K562 (cell line): ENCODE results near the gene WNT7A. TPM values are rescaled to one million over a fixed set of nuclear protein-coding genes. Genes with fewer than 3 reads are reported as not detected.
A peak's percentile ranks its signal among the peaks of the same experiment; 100 is the strongest.

Experiments
- CEBPB ChIP-seq: fragments of 450-650 bp; IDR thresholded peaks from 2 replicates; pipeline ENCODE4 v1.6.1; 2016; ENCODE audit warnings: missing genetic modification characterization, missing compliant biosample characterization
- CREM ChIP-seq: IDR thresholded peaks from 2 replicates; pipeline ENCODE4 v1.6.1; 2014; ENCODE audit warnings: antibody characterized with exemption, low read depth
- GATAD2A ChIP-seq: fragments of 450-650 bp; IDR thresholded peaks from 2 replicates; pipeline ENCODE4 v1.6.1; 2017
- HDAC6 ChIP-seq: IDR thresholded peaks from 2 replicates; pipeline ENCODE4 v1.6.1; 2012; ENCODE audit warnings: low read depth, mild to moderate bottlenecking, control low read depth, inconsistent platforms, low read length, moderate library complexity
- MAX ChIP-seq: sonication (generic); formaldehyde crosslinking; IDR thresholded peaks from 2 replicates; pipeline ENCODE4 v1.9.0; 2022; ENCODE audit warnings: mild to moderate bottlenecking, missing genetic modification reagents
- MAZ ChIP-seq, 2 experiments: fragments of 450-650 bp in 1 of 2; sonication (generic) in 1 of 2; formaldehyde crosslinking; IDR thresholded peaks in 1 of 2; conservative IDR thresholded peaks in 1 of 2; 2 replicates each; pipeline versions ENCODE4 v1.4.0 to v1.5.0; 2020; ENCODE audit warnings: mild to moderate bottlenecking in 1 of 2, missing genetic modification reagents in 1 of 2
- MBD2 ChIP-seq: sonication (generic); IDR thresholded peaks from 2 replicates; pipeline ENCODE4 v1.6.1; 2016; ENCODE audit warnings: low read depth, borderline replicate concordance
- NCOA2 ChIP-seq, 2 experiments: fragments of 450-650 bp; IDR thresholded peaks; 2 replicates each; pipeline ENCODE4 v1.6.1; 2018; ENCODE audit warnings: mild to moderate bottlenecking in 2 of 2, moderate library complexity in 1 of 2; ENCODE audit not compliant: partially characterized antibody in 2 of 2
- OTX1 ChIP-seq: fragments of 450-650 bp; formaldehyde crosslinking; IDR thresholded peaks from 2 replicates; pipeline ENCODE4 v1.4.0; 2022; ENCODE audit warnings: mild to moderate bottlenecking
- PPARD ChIP-seq: fragments of 250-450 bp; sonication (Bioruptor Pico); IDR thresholded peaks from 2 replicates; pipeline ENCODE4 v1.8.0; 2022; ENCODE audit warnings: inconsistent platforms, mild to moderate bottlenecking, moderate library complexity
- RAD21 ChIP-seq, 2 experiments: fragments of 250-450 bp in 1 of 2; fragments of 450-650 bp in 1 of 2; sonication (Bioruptor Pico) in 1 of 2; formaldehyde crosslinking in 1 of 2; IDR thresholded peaks in 1 of 2; conservative IDR thresholded peaks in 1 of 2; 2 replicates each; pipeline versions ENCODE4 v1.4.0 to v1.8.0; 2020 to 2022; ENCODE audit warnings: mild to moderate bottlenecking in 2 of 2, moderate library complexity in 1 of 2
- RBM25 ChIP-seq: fragments of 200-400 bp; formaldehyde crosslinking; IDR thresholded peaks from 2 replicates; pipeline ENCODE4 v1.6.1; 2018; ENCODE audit warnings: low read length, low read depth, moderate library complexity; ENCODE audit not compliant: severe bottlenecking
- REST ChIP-seq, 2 experiments: fragments of 450-650 bp; formaldehyde crosslinking in 1 of 2; IDR thresholded peaks; 2 replicates each; pipeline versions ENCODE4 v1.4.0 to v1.6.1; 2014 to 2020; ENCODE audit warnings: mild to moderate bottlenecking in 2 of 2, borderline replicate concordance in 1 of 2, low read depth in 1 of 2
- TFAM ChIP-seq: fragments of 250-450 bp; sonication (Bioruptor Pico); conservative IDR thresholded peaks from 2 replicates; pipeline ENCODE4 v1.5.0; 2021; ENCODE audit warnings: mild to moderate bottlenecking, moderate library complexity
- USF1 ChIP-seq: sonication (generic); formaldehyde crosslinking; IDR thresholded peaks from 2 replicates; pipeline ENCODE4 v1.9.0; 2022; ENCODE audit warnings: mild to moderate bottlenecking, missing genetic modification reagents
- ZBTB7A ChIP-seq: IDR thresholded peaks from 2 replicates; pipeline ENCODE4 v1.6.1; 2011; ENCODE audit warnings: low read depth, mild to moderate bottlenecking, low read length, moderate library complexity, borderline replicate concordance; ENCODE audit not compliant: control insufficient read depth
- ZNF699 ChIP-seq: fragments of 250-450 bp; sonication (Bioruptor Pico); IDR thresholded peaks from 2 replicates; pipeline ENCODE4 v1.8.0; 2021; ENCODE audit warnings: mild to moderate bottlenecking, moderate library complexity; ENCODE audit not compliant: insufficient replicate concordance
- polyA plus RNA-seq, 8 experiments: library from polyadenylated mRNA; depleted of rRNA in 4 of 8; stranded (reverse) in 5 of 8; unstranded in 3 of 8; fragments of >200 nt; fragmentation: Nextera tagmentation in 2 of 8; fragmentation: Illumina TruSeq in 1 of 8; extraction: Ambion mirVana in 2 of 8; extraction: Trizol in 1 of 8; gene quantifications; 2 replicates each; pipeline versions ENCODE4 v1.2.1 to v1.2.3, GENCODE V29; 2011 to 2014; ENCODE audit warnings: inconsistent platforms in 1 of 8, missing spikeins in 1 of 8
- total RNA-seq, 7 experiments: library from RNA; depleted of rRNA in 6 of 7; stranded (reverse); fragments of >200 nt in 6 of 7; fragmentation: Illumina TruSeq in 2 of 7; extraction: Trizol in 2 of 7; gene quantifications; 2 replicates each; pipeline versions ENCODE4 v1.2.1 to v1.2.3, GENCODE V29; 2011 to 2021; ENCODE audit warnings: low replicate concordance in 1 of 7

The WNT7A gene
- total and polyA plus RNA-seq, 9 of the 15 experiments (the other 6 are each of a cell fraction or from before 2014, with no cell fraction given): 0.03 TPM; not detected in 8

- TF ChIP-seq OTX1 (CRISPR knock-in tag): no peak
- no peak for TF ChIP-seq NCOA2 (IDR thresholded peaks at IDR 0.05; ENCODE audit: partially characterized antibody in 2 of 2)
- peak; percentile 49; the same call in 1 of the 2 replicates for TF ChIP-seq ZBTB7A
- peak; percentile 53; the same call in 1 of the 2 replicates for TF ChIP-seq REST (IDR thresholded peaks at IDR 0.05; ENCODE audit: borderline replicate concordance)
- TF ChIP-seq REST (CRISPR knock-in tag; IDR thresholded peaks at IDR 0.05; ENCODE audit: low read depth): no peak
- peak; percentile 39 for TF ChIP-seq RBM25
- TF ChIP-seq HDAC6: 0 out of 2 replicates have a peak, but pooled peaks have one; percentile 15
- no peak for TF ChIP-seq GATAD2A
- 0 out of 2 replicates have a peak, but pooled peaks have one; percentile 49 for TF ChIP-seq MAX
- TF ChIP-seq CEBPB (tag): no peak
- no peak for TF ChIP-seq PPARD (CRISPR knock-in tag)
- 0 out of 2 replicates have a peak, but pooled peaks have one; percentile 14 for TF ChIP-seq USF1 (CRISPR knock-in tag)
- TF ChIP-seq RAD21 (CRISPR knock-in tag; conservative IDR thresholded peaks at IDR 0.05 in 1 of 2, IDR thresholded peaks at IDR 0.05 in 1 of 2): peak; percentile 54 to 77
- TF ChIP-seq MAZ (CRISPR knock-in tag; conservative IDR thresholded peaks at IDR 0.05 in 1 of 2, IDR thresholded peaks at IDR 0.05 in 1 of 2): peak in 1 of 2 experiments; percentile 38; a peak in 1 of 4 replicates
- TF ChIP-seq CREM: 0 out of 2 replicates have a peak, but pooled peaks have one; percentile 29
- no peak for TF ChIP-seq ZNF699 (CRISPR knock-in tag)
- no peak for TF ChIP-seq MBD2
- no peak for TF ChIP-seq TFAM
These were observed at the start of gene WNT7A (continued) for GRCh38 chr3:13879946-13880810.
